Stimulated activated naive CD8-positive, alpha-beta T cell treated with anti-CD3 and anti-CD28 coated beads, Interleukin-15, Interleukin-2, amounts not matched to agents 100 U/mL and 50 U/mL, for 24 hours (primary cell): ENCODE data around the gene KRCC1.

ENCODE experiments used
- ATAC-seq: fragments of 150-1000 bp; cut with Tn5 transposase; one replicate; pipeline ENCODE4 v1.10.0; 2021
- DNase-seq: peaks from one replicate; pipeline ENCODE4 v3.0.0; 2021

KRCC1 gene

DNA sequence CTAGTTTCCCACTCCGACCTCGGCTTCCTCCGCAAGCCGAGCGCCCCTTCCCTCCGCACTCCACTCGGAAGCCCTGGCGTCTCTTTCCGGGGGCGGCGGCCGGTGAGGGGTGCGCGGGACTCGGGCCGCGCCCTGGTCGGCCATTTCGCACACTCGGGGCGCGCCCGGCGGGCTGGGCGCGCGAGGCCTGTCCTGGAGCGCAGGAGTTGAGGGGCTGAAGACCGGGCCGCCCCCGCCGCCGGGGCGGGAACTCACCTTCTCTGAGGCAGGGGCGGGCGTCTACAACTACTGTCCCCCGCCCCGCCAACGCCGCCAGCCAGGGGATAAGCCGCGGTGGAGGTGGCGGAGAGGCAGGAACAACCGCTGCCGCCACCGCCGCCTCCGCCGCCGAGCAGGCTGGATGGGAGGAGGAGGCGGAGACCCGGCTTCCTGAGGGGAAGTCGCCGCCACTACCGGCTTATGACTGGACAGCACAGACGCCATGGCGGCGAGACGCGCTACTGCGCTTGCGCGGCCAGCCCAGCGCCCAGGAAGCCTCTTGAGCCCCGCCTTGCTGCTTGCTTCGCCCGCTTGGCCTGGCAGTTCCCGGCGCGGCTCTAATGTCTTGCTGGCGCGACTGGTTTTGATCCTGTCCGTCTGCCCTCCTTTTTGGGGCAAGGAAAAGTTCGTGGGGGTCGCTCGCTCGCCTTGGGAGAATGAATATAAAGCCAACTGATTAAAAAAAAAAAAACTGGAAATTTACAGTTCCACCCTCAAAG, at the start of gene KRCC1:
KRCC1 (minus strand) TSS at position 413 of the 758 bp plus-strand sequence. CDS start 27,220 bp downstream, outside the sequence.
- peak; percentile 88 for ATAC-seq
- peak; percentile 93 for DNase-seq

DNA sequence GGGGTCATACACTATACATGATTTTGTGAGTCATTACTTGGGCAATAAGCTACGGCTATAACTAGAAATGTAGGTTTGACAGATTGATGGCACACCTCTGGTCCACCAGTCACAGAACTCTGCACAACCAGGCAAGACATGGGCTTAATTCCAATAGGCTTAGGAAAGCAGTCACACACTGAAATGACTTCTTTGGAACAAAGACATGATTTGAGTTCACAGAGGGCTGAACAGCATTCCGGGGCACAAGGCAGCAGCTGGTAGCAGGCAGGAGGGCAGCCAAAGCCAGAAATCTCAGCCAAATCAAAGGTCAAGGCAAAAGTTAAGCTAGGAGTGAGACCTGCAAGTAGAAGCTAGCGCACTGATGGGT, 44.9 kb upstream of the KRCC1 start:
- no peak for DNase-seq
- ATAC-seq: no peak

GRCh38 chr2:88099798-88100488, 44.4 kb upstream of the KRCC1 start:
- DNase-seq (no peak), ATAC-seq (no peak)

DNA sequence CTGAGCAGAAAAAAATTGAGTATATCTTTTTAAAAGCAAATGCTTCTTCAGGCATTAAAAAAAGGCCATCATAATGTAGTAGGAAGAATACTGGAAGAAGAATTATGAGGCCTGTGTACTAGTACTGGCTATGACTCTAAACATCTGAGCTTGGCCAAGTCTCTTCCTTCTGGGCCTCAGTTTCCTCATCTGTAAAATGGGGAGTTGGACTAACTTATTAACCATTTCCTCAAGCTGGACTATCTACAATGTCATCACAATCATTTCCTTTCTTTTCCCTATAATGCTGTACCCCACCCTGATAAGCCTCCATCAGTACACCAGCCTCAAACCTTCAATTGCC, 42.9 kb upstream of the KRCC1 start:
- ATAC-seq (no peak), DNase-seq (no peak)

GRCh38 chr2:88097891-88098557, 42.4 kb upstream of the KRCC1 start:
- ATAC-seq (no peak), DNase-seq (no peak)

- DNase-seq (no peak), ATAC-seq (no peak)
Observed at GRCh38 chr2:88097192-88097591, 41.6 kb upstream of the KRCC1 start.

GRCh38 chr2:88096708-88097107, 41.1 kb upstream of the KRCC1 start:
- no peak for DNase-seq
- ATAC-seq: no peak

DNA sequence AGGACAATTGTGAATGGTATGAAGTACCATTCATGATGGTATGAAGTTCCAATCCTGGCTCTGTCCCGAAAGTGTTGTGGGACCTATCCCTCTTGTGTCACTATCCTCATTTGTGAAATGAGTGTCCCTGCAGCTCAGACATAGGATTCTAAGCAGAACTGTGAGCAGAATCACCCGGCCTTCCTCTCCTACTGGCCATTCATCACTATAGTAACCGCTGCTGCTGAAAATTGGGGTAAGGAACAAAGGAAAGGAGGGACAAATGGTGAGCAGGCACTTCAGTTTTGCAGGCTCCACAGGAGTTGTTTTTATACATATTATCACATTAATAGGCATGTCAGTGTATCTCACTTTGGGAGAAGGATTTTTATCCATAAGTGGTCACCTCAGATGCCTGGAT, 39.4 kb upstream of the KRCC1 start:
- ATAC-seq: no peak
- no peak for DNase-seq

DNA sequence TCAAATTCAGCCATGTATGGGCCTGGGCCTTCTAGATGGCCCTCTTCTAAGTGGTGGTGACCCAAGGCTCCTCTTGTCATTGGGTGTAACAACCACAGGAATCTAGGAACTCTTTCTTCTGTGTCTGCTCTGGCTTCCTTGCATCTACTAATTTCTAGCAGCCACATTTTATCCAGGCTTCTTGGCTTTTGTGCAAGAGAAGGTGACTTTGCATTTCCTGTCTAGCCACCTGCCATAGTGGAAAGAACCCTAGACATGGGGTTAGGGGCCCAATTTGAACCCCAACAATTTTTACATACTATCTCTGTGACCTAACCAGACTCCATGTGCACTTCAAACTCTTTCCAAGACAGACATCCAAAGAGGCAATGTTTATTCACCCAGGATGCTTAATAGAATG, 37.2 kb upstream of the KRCC1 start:
- ATAC-seq: no peak
- DNase-seq: no peak

DNA sequence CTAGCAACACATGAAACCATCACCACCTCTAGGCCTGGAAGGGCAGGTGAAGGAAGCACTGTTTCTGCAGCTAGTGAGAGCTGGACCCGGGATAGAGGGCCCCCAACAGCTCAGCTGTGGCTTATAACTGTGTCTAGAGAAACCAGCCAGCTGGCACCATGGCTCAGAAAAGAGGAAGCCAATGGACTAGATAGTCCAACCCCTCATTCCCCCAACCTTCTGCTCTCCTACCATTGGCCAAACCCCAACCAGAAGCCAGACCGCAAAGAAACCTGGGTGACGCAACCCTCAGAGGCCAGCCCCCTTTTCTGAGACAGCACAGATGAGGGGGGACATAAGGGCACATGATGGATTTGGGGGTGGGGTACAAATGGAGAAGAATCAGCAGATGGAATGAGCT, 36.4 kb upstream of the KRCC1 start:
- ATAC-seq (no peak), DNase-seq (no peak)

- peak; percentile 20 for DNase-seq
- peak; percentile 71 for ATAC-seq
Observed at GRCh38 chr2:88090446-88091283, 35.1 kb upstream of the KRCC1 start.

GRCh38 chr2:88088999-88089398, 33.4 kb upstream of the KRCC1 start:
- DNase-seq: no peak
- ATAC-seq: no peak

DNA sequence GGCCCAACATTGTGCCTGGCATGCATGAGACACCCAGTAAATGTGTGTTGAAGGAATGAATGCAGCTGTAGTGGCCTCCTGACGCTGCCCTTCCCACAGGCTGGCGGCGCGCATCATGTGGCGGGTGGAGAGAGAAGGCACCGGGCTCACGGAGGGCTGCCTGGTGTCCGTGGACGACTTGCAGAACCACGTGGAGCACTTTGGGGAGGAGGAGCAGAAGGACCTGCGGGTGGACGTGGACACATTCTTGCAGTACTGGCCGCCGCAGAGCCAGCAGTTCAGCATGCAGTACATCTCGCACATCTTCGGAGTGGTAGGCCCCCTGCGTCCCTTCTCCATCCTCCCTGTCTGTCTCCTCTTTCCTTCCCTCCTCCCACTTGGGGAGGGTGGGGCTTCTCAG, 32.2 kb upstream of the KRCC1 start:
- ATAC-seq (no peak), DNase-seq (no peak)

DNA sequence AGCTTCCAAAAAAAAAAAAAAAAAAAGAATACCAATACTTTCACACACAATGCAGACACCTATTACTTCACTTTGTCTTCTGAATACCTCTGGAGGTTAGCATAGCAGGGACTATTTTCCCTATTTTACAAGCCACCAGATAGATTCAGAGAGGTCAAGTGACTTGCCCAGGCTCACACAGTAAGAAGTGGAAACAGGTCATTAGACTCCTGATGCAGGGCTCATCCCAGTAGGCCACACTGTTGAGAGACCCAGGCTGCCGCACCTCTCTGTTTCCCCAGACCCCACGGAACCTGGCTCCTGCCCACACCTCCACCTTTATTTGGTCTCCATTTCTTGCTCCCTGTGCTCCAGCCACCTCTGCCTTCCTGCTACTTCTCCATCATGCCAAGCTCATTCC, 31.5 kb upstream of the KRCC1 start:
- ATAC-seq: no peak

GRCh38 chr2:88086401-88086800, 30.8 kb upstream of the KRCC1 start:
- ATAC-seq: no peak
- DNase-seq: no peak

More for the DNA sequence above, 31.5 kb upstream of the KRCC1 start:
- no peak for DNase-seq

DNA sequence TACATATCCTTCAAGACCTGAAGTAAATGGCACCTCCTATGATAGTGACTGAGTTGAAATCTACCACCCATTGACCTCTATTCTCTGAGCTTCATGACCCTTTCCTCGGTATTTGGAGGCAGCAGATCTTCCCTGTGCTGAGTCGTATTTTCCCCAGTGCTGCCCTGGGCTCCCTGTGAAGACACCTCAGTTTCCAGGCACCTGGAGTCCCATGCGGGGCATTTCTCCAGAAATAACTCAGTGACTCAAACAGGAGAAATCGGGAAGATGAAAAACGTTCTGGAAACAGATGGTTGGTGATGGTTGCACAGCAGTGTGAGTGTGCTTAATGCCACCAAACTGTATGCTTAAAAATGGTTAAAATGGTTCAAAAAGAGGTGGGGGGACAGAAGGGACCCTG, 30.0 kb upstream of the KRCC1 start:
- ATAC-seq (no peak), DNase-seq (no peak)

GRCh38 chr2:88085099-88085498, 29.5 kb upstream of the KRCC1 start:
- ATAC-seq: no peak
- no peak for DNase-seq

GRCh38 chr2:88082781-88083180, 27.2 kb upstream of the KRCC1 start:
- ATAC-seq (no peak), DNase-seq (no peak)

- ATAC-seq (no peak), DNase-seq (no peak)
Observed at GRCh38 chr2:88081924-88082608, 26.5 kb upstream of the KRCC1 start.

DNA sequence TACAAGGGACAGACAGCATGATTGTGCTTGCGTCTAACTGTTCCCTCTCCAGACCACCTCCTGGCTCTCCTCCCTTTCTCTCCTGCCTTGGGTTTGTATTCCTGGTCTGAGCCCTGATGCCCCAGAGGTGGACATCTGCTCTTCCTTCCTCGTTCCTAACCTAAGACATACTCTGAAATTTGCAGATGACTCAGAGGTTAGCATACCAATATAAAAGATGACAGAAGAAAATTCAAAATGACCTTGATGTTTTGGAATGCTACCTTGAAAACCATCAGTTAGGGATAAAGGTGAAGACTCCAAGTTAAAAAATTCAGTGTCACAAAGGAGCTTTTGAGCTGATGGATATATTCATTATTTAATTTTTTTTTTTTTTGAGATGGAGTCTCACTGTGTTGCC, 25.0 kb upstream of the KRCC1 start:
- no peak for ATAC-seq
- DNase-seq: no peak

DNA sequence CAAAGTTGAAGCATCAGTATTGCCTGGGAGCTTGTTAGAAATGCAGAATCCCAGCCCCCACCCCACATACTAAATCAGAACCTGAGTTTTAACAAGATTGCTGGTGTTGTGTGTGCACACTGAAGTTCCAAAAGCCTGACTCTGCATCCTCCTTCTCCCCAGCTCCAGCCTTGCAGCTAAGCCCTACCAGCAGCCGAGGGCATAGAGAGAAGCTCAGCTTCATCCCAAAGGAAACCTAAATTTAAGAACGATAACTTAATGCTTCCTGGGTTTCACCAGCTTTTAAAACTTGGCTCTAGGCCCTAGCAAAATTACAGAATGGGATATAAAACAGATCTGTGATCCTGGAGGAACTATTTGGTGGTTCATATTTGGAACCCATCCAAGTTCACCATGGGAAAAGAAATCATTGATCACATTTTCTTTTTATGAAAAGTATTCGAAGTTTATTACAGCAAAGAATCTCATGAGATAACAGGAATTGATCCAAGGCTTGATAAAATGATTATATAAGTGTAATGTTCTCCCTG, 23.1 kb upstream of the KRCC1 start:
- DNase-seq (no peak), ATAC-seq (no peak)

- ATAC-seq: no peak
- no peak for DNase-seq
Observed at GRCh38 chr2:88077080-88077479, 21.5 kb upstream of the KRCC1 start.
